Neural crest cell (in vitro differentiated cells): ENCODE measurements around the gene ELAVL1. TPM values are rescaled to one million over a fixed set of nuclear protein-coding genes. Genes with fewer than 3 reads are reported as not detected.
A peak's percentile ranks its signal among the peaks of the same experiment; 100 is the strongest.

ENCODE experiments used
- DNase-seq: peaks from one replicate; pipeline ENCODE4 v3.0.0; 2021; ENCODE audit warnings: low read depth, mixed read lengths, low spot score
- H3K27ac Mint-ChIP-seq: one replicate; pipeline ENCODE4 v1.8.0; 2021; ENCODE audit warnings: mild to moderate bottlenecking, mixed read lengths; ENCODE audit not compliant: unreplicated experiment
- H3K27me3 Mint-ChIP-seq: 2 replicates; pipeline ENCODE4 v1.8.0; 2021; ENCODE audit warnings: low read depth, mild to moderate bottlenecking, mixed read lengths
- H3K36me3 Mint-ChIP-seq: 2 replicates; pipeline ENCODE4 v1.8.0; 2021; ENCODE audit warnings: low read depth, mild to moderate bottlenecking, mixed read lengths
- H3K4me1 Mint-ChIP-seq: 2 replicates; pipeline ENCODE4 v1.8.0; 2021; ENCODE audit warnings: mixed read lengths
- H3K4me3 Mint-ChIP-seq: one replicate; pipeline ENCODE4 v1.8.0; 2021; ENCODE audit warnings: mild to moderate bottlenecking, mixed read lengths
- H3K9me3 Mint-ChIP-seq: 2 replicates; pipeline ENCODE4 v1.8.0; 2021; ENCODE audit warnings: mixed read lengths
- total RNA-seq: library from RNA; stranded (reverse); gene quantifications from 2 replicates; pipeline ENCODE4 v1.2.1, GENCODE V29; 2021
- TF ChIP-seq, protein P1 (sequence below): fragments of 200-600 bp; sonication (generic); conservative IDR thresholded peaks from 2 replicates; pipeline ENCODE4 v1.5.0; 2021; ENCODE audit warnings: antibody characterized with exemption, mild to moderate bottlenecking

ELAVL1 gene
- total RNA-seq, 1 donor from 2014 or later = 209 TPM

DNA sequence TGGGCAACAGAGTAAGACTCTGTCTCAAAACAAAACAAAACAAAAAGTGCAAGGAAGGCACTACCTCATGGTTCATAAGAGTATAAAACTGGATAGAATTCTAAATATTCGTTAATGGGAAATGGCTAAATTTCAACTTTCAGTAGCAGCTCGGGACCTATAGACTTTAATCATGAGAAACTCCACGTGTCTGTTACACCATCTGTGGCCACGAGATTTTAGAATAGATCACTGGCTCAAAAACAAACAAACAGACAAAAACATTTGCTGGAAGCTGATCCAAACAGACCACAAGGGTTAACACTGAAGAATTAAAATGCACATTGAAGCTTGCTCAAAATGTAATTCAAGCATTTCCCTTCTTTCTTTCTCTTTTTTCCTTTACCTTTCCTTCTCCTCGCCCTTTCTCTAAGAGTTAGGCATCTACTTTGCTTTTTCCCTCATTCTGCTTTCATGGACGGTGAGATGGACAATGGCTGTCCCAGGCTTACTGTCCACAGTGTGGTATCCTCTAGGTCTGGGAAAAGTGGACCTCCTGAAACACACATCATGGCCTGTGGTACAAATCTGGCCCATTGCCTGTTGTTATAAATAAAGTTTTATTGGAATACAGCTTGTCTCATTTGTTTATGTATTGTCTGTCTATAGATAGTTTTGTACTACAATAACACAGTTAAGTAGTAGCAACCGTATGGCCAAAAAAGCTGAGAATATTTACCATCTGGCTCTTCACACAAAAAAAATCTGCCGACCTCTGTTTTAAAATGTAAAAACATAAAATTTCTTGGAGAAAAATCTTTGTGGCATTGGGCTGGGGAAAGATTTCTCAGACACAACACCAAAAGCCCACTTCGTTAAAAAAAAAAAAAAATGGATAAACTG, 10.3 kb downstream of the ELAVL1 start:
- no peak for DNase-seq
- Mint-ChIP-seq H3K4me1 (peaks cover 38% of the 10 kb centered on the region), H3K4me3 (no peak overlapping the region), H3K27me3 (no peaks in the 10 kb centered on the region), H3K36me3 (no peaks in the 10 kb centered on the region), H3K27ac (no peak overlapping the region), H3K9me3 (no peaks in the 10 kb centered on the region)
- TF ChIP-seq, protein P1, sequence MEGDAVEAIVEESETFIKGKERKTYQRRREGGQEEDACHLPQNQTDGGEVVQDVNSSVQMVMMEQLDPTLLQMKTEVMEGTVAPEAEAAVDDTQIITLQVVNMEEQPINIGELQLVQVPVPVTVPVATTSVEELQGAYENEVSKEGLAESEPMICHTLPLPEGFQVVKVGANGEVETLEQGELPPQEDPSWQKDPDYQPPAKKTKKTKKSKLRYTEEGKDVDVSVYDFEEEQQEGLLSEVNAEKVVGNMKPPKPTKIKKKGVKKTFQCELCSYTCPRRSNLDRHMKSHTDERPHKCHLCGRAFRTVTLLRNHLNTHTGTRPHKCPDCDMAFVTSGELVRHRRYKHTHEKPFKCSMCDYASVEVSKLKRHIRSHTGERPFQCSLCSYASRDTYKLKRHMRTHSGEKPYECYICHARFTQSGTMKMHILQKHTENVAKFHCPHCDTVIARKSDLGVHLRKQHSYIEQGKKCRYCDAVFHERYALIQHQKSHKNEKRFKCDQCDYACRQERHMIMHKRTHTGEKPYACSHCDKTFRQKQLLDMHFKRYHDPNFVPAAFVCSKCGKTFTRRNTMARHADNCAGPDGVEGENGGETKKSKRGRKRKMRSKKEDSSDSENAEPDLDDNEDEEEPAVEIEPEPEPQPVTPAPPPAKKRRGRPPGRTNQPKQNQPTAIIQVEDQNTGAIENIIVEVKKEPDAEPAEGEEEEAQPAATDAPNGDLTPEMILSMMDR = no peak

DNA sequence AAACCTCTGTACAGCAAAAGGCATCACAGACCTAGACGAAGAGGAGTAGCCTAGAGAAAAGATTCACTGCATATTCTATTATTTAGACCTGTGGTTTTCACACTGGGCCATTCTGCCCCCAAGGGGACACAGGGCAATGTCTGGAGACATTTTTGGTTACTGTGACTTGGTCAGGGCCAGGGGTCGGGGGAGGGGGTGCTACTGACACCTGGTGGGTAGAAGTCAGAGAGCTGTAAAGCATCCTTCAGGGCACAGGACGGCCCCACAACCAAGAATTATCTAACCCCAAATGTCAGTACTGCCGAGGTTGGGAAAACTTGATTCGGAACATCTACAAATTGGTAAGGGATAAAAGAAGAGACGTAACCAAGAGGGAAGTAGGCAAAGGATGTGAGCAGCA, 11.3 kb downstream of the ELAVL1 start:
- Mint-ChIP-seq H3K36me3 (no peaks in the 10 kb centered on the region), H3K27me3 (no peaks in the 10 kb centered on the region), H3K4me1 (peaks cover 33% of the 10 kb centered on the region), H3K27ac (peak overlapping the region; percentile 15), H3K4me3 (peak overlapping the region; percentile 13), H3K9me3 (no peaks in the 10 kb centered on the region)
- TF ChIP-seq, protein P1 = no peak
- DNase-seq = no peak

DNA sequence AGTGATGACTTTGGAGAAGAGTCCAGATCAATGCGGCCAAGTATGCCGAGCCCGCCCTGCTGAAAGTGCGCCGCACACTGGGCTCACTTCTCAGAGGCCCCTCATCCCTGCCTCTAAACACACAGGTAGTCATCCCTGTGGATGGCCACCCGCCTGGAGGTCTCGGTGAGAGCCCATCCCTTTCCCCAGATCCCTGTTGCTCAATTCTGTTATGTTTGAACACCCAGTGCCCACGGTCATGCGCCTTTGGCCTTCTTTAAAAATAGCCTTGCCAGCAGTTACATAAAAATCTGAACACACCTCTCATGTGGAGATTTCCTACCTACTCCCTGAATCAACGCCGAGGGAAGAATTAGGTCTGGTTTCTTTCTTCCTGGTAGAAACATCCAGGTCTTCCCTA, 11.9 kb downstream of the ELAVL1 start:
- H3K4me3 Mint-ChIP-seq = no peak overlapping the region
- no peak for DNase-seq
- TF ChIP-seq, protein P1 = no peak

DNA sequence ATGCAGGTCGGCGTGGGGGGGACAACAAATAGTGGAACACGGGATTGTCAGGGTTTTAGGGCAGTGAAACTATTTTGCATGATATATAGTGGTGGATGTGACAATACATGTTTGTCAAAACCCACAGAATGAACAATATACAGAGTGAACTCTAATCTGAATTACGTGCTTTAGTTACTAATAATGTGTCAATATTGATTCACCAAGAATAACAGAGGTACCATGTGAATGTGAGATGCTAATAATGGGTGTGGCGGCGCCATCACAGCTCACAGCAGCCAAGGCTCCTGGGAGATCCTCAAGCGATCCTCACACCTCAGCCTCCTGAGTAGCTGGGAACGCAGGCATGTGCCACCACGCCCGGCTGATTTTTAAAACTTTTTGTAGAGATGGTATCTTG, 12.9 kb downstream of the ELAVL1 start:
- no peaks in the 10 kb centered on the region for H3K27me3 Mint-ChIP-seq
- H3K27ac Mint-ChIP-seq = no peak overlapping the region
- H3K4me1 Mint-ChIP-seq = peaks cover 29% of the 10 kb centered on the region
- no peak for DNase-seq
- H3K36me3 Mint-ChIP-seq = peaks cover 9% of the 10 kb centered on the region
- H3K9me3 Mint-ChIP-seq = no peaks in the 10 kb centered on the region
- no peak overlapping the region for H3K4me3 Mint-ChIP-seq
- TF ChIP-seq, protein P1 = no peak

More for the DNA sequence above, 11.9 kb downstream of the ELAVL1 start:
- H3K27ac Mint-ChIP-seq = no peak overlapping the region
- H3K36me3 Mint-ChIP-seq = no peaks in the 10 kb centered on the region
- no peaks in the 10 kb centered on the region for H3K27me3 Mint-ChIP-seq
- peaks cover 33% of the 10 kb centered on the region for H3K4me1 Mint-ChIP-seq
- no peaks in the 10 kb centered on the region for H3K9me3 Mint-ChIP-seq

DNA sequence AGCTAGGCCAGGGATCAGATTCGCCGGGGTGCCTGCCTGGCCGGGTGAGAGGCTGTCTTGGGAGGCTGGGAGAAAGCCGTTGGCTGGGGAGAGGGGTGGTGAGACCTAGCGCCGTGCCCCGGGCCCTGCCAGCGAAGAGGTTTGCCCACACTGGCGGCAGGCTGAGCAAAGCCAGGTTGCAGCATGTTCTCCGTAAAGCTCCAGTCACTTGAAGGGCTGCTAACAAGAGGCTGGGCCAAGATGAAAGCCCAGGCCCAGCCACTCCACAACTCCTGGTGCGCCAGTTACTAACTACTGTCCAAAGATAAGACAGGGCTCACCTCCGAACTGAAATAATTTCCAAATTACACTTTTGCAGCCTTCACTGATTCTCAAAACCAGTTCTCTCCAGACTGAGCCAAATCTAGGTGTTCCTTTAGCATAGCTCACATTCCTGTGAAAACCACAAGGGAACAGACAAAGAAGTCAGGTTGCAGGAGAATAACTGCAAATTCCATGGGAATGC, 16.3 kb downstream of the ELAVL1 start:
- Mint-ChIP-seq H3K9me3 (no peaks in the 10 kb centered on the region), H3K4me1 (peaks cover 8% of the 10 kb centered on the region), H3K27ac (no peak overlapping the region), H3K4me3 (no peak overlapping the region), H3K27me3 (no peaks in the 10 kb centered on the region), H3K36me3 (peaks cover 11% of the 10 kb centered on the region)
- TF ChIP-seq, protein P1 = no peak
- no peak for DNase-seq
